OCI-LY7 (cell line): ENCODE results near the gene EFCAB10. TPM values are rescaled to one million over a fixed set of nuclear protein-coding genes. Genes with fewer than 3 reads are reported as not detected.
"Not testable (repeated sequence)": the region's sequence is repeated elsewhere in the genome, so short reads cannot be mapped to it uniquely, and the experiment has no call there.

ENCODE experiments used
- BruUV-seq: library from RNA; stranded (reverse); fragments of 400-500 nt; replicated peaks from 2 replicates; lab custom pipeline; 2021; lab: Mats Ljungman, UMichigan
- CTCF ChIA-PET: fragments of 300-600 bp; sonication (Branson Sonifier 250); formaldehyde crosslinking; loops from one replicate; lab custom pipeline; 2022; ENCODE audit warnings: antibody characterized with exemption; ENCODE audit not compliant: unreplicated experiment; lab: Charles Lee
- POLR2A ChIA-PET: fragments of 300-600 bp; sonication (Branson Sonifier 250); formaldehyde crosslinking; loops from one replicate; lab custom pipeline; 2022; ENCODE audit warnings: antibody characterized with exemption; lab: Charles Lee
- DNase-seq: peaks from one replicate; pipeline ENCODE4 v3.0.0-alpha.2; 2015; ENCODE audit warnings: low spot score
- H2AFZ ChIP-seq: fragments of 200-600 bp; sonication (generic), shearing (Covaris generic); 2 replicates; pipeline ENCODE4 v1.6.1; 2014; ENCODE audit warnings: mild to moderate bottlenecking, antibody characterized with exemption, low read length, moderate library complexity
- H3K27ac ChIP-seq: fragments of 200-600 bp; sonication (generic); 2 replicates; pipeline ENCODE4 v1.5.1; 2014; ENCODE audit warnings: mixed run types, low read depth, mild to moderate bottlenecking, moderate library complexity, low read length, inconsistent platforms; ENCODE audit not compliant: poor library complexity, severe bottlenecking
- H3K36me3 ChIP-seq: fragments of 200-600 bp; sonication (generic); 2 replicates; pipeline ENCODE4 v1.6.1; 2014; ENCODE audit warnings: mild to moderate bottlenecking, antibody characterized with exemption, low read length, moderate library complexity, mixed read lengths; ENCODE audit not compliant: insufficient read depth
- H3K4me1 ChIP-seq: fragments of 200-600 bp; sonication (generic); 2 replicates; pipeline ENCODE4 v1.5.1; 2014; ENCODE audit warnings: mild to moderate bottlenecking, low read length; ENCODE audit not compliant: insufficient read depth, poor library complexity, severe bottlenecking
- H3K4me2 ChIP-seq: fragments of 200-600 bp; sonication (generic); 2 replicates; pipeline ENCODE4 v1.6.1; 2014; ENCODE audit warnings: mild to moderate bottlenecking, low read length
- H3K4me3 ChIP-seq: fragments of 200-600 bp; sonication (generic); 2 replicates; pipeline ENCODE4 v1.5.1; 2014; ENCODE audit warnings: mild to moderate bottlenecking, low read depth, low read length; ENCODE audit not compliant: poor library complexity, severe bottlenecking
- H3K79me2 ChIP-seq: fragments of 200-600 bp; sonication (generic); 2 replicates; pipeline ENCODE4 v1.6.1; 2016; ENCODE audit warnings: low read depth, mild to moderate bottlenecking, low read length, moderate library complexity, mixed read lengths; ENCODE audit not compliant: insufficient read depth
- H3K9me2 ChIP-seq: fragments of 200-600 bp; sonication (generic); 2 replicates; pipeline ENCODE4 v1.6.1; 2016; ENCODE audit warnings: mild to moderate bottlenecking, low read length, mixed read lengths; ENCODE audit not compliant: insufficient read depth
- H3K9me3 ChIP-seq: fragments of 200-600 bp; sonication (generic); 2 replicates; pipeline ENCODE4 v1.6.1; 2014; ENCODE audit warnings: mild to moderate bottlenecking, mixed run types, low read length, mixed read lengths
- H4K20me1 ChIP-seq: fragments of 200-600 bp; sonication (generic); 2 replicates; pipeline ENCODE4 v1.6.1; 2014; ENCODE audit warnings: mild to moderate bottlenecking, antibody characterized with exemption, low read length, moderate library complexity, mixed read lengths; ENCODE audit not compliant: insufficient read depth
- EZH2phosphoT487 ChIP-seq: fragments of 200-600 bp; sonication (generic); IDR thresholded peaks from 2 replicates; pipeline ENCODE4 v1.6.1; 2018; ENCODE audit warnings: low read depth, borderline replicate concordance, mild to moderate bottlenecking, mixed run types, antibody characterized with exemption, low read length, moderate library complexity, mixed read lengths
- intact Hi-C: fragments of 100-400 bp; cut with micrococcal nuclease; formaldehyde crosslinking; loops from one replicate; pipeline ENCODE4 v1.10.0; 2022; ENCODE audit not compliant: unreplicated experiment
- total RNA-seq, 2 experiments: library from RNA; depleted of rRNA in 1 of 2; stranded (reverse); fragments of >200 nt in 1 of 2; shearing (Covaris generic) in 1 of 2; gene quantifications; 2 replicates each; pipeline ENCODE4 v1.2.3, GENCODE V29; 2014 to 2022
- TF ChIP-seq, protein P1 (sequence below): fragments of 200-600 bp; sonication (generic); conservative IDR thresholded peaks from 2 replicates; pipeline ENCODE4 v1.5.1; 2014; ENCODE audit warnings: mild to moderate bottlenecking, antibody characterized with exemption, low read length, moderate library complexity, mixed read lengths

EFCAB10 gene
- total RNA-seq, 2 experiments from 2014 or later, result not detected

DNA sequence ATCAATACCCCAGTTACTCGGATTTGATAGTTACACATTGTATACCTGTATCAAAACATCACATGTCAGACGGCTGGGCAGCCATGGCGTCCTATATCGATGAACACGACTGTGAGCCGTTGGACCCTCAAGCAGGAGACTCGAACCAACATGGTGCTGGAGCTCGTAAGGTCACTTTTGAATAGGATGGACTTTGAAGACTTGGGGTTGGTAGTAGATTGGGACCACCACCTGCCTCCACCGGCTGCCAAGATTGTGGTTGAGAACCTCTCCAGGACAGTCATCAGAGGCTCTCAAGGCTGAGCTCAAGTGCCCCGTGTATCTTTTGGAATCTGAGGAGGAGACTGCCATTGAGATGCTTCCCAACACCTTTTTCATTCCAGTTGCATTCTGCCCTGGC lies 51.2 kb downstream of the EFCAB10 start:
- CTCF ChIA-PET, result no interaction called here
- intact Hi-C loops, result loop anchor here (5.0 to 10.0 kb wide), 2 partner anchors 583 to 755 kb away; partner anchors contain the start of gene NAMPT
- POLR2A ChIA-PET, result interaction anchor here (0.6 kb wide), 1 partner anchor 1527 kb away, joined by 3 read pairs; no protein-coding TSS in a partner anchor

DNA sequence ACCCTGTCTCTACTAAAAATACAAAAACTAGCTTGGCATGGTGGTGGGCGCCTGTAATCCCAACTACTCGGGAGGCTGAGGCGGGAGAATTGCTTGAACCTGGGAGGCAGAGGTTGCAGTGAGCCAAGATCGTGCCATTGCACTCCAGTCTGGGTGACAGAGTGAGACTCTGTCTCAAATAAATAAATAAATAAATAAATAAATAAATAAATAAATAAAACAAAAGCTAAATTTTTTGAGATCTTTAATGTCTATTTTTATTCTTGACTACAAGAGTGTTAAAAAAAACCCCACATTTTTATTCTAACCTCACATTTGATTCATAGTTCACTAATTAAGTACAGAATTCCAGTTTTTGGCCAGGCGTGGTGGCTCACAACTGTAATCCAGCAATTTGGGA lies 53.6 kb downstream of the EFCAB10 start:
- POLR2A ChIA-PET, result interaction anchor here (1.1 kb wide), 1 partner anchor 512 kb away, joined by 3 read pairs; no protein-coding TSS in a partner anchor
- DNase-seq, H4K20me1 ChIP-seq, H3K4me2 ChIP-seq, CTCF ChIA-PET, H3K79me2 ChIP-seq, H3K36me3 ChIP-seq, H2AFZ ChIP-seq, H3K27ac ChIP-seq, intact Hi-C loops, H3K9me2 ChIP-seq, H3K9me3 ChIP-seq, BruUV-seq, H3K4me1 ChIP-seq, H3K4me3 ChIP-seq: not testable (repeated sequence)

More for the DNA sequence above, 51.2 kb downstream of the EFCAB10 start:
- DNase-seq, result no peak
- Histone ChIP-seq H3K36me3 (peaks cover 11% of the 10 kb centered on the region; the same call in 1 of the 2 replicates), H3K27ac (no peak overlapping the region), H3K4me3 (no peak overlapping the region), H3K4me1 (peaks cover 15% of the 10 kb centered on the region), H3K4me2 (no peak overlapping the region), H3K9me3 (no peaks in the 10 kb centered on the region), H4K20me1 (0 out of 2 replicates have a peak, but pooled peaks cover 9% of the 10 kb centered on the region), H2AFZ (no peak overlapping the region), H3K79me2 (peaks cover 30% of the 10 kb centered on the region), H3K9me2 (no peaks in the 10 kb centered on the region)
- TSS peak; percentile 48 for BruUV-seq
- TF ChIP-seq, protein P1, sequence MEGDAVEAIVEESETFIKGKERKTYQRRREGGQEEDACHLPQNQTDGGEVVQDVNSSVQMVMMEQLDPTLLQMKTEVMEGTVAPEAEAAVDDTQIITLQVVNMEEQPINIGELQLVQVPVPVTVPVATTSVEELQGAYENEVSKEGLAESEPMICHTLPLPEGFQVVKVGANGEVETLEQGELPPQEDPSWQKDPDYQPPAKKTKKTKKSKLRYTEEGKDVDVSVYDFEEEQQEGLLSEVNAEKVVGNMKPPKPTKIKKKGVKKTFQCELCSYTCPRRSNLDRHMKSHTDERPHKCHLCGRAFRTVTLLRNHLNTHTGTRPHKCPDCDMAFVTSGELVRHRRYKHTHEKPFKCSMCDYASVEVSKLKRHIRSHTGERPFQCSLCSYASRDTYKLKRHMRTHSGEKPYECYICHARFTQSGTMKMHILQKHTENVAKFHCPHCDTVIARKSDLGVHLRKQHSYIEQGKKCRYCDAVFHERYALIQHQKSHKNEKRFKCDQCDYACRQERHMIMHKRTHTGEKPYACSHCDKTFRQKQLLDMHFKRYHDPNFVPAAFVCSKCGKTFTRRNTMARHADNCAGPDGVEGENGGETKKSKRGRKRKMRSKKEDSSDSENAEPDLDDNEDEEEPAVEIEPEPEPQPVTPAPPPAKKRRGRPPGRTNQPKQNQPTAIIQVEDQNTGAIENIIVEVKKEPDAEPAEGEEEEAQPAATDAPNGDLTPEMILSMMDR, result no peak
- TF ChIP-seq EZH2phosphoT487, result no peak

DNA sequence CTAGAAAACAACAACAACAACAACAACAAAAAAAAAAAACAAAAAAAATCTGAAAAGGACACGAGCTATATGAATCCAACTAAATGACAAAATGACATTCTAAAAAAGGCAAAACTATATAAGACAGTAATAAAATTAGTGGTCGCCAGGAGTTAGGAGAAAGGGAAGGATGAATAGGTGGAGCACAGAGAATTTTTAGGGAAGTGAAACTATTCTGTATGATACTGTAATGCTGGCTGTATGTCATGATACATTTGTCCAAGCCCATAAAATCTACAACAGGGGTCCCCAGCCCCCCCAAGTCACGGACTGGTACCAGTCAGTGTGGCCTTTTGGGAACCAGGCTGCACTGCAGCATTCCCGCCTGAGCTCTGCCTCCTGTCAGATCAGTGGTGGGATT lies 56.5 kb downstream of the EFCAB10 start:
- TF ChIP-seq EZH2phosphoT487, result no peak
- TF ChIP-seq, protein P1, result no peak
- POLR2A ChIA-PET, result interaction anchor here (0.6 to 7.2 kb wide), 2 partner anchors 7 to 228 kb away, joined by 3 to 33 read pairs; partner anchors contain the start of gene RINT1
- CTCF ChIA-PET, result no interaction called here
- intact Hi-C loops, result no loop called here
- no peaks in the 10 kb centered on the region for H4K20me1 ChIP-seq
- H3K4me2 ChIP-seq, result no peak overlapping the region
- H3K9me2 ChIP-seq, result no peaks in the 10 kb centered on the region
- no peak overlapping the region for H3K27ac ChIP-seq
- H3K4me3 ChIP-seq, result no peak overlapping the region
- peak; percentile 7 for DNase-seq
- no TSS peak for BruUV-seq
- H3K36me3 ChIP-seq, result no peaks in the 10 kb centered on the region
- H3K9me3 ChIP-seq, result no peaks in the 10 kb centered on the region
- peaks cover 10% of the 10 kb centered on the region for H3K4me1 ChIP-seq
- no peak overlapping the region for H2AFZ ChIP-seq
- H3K79me2 ChIP-seq, result peaks cover 10% of the 10 kb centered on the region; the same call in 1 of the 2 replicates

DNA sequence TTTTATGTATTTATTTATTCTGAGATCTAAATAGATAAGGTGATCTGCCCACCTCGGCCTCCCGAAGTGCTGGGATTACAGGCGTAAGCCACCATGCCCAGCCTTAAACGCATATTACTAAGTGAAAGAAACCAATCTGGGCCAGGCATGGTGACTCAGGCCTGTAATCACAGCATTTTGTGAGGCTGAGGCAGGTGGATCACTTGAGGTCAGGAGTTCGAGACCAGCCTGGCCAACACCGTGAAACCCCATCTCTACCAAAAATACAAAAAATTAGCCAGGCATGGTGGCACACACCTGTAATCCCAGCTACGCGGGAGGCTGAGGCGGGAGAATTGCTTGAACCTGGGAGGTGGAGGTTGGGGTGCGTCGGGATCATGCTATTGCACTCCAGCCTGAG lies 56.9 kb downstream of the EFCAB10 start:
- DNase-seq, H3K9me2 ChIP-seq, H3K4me3 ChIP-seq, H3K36me3 ChIP-seq, CTCF ChIA-PET, H2AFZ ChIP-seq, H3K27ac ChIP-seq, intact Hi-C loops, H3K9me3 ChIP-seq, H3K4me1 ChIP-seq, H4K20me1 ChIP-seq, BruUV-seq, H3K4me2 ChIP-seq: not testable (repeated sequence)
- POLR2A ChIA-PET, result interaction anchor here (7.2 kb wide), 1 partner anchor 8 kb away, joined by 33 read pairs; the partner anchor contains the start of gene RINT1
- peaks cover 10% of the 10 kb centered on the region; the same call in 1 of the 2 replicates for H3K79me2 ChIP-seq
